22Rv1 (cell line): ENCODE results near the gene CASD1.

Experiments
- CTCF ChIP-seq: fragments of 450-650 bp; IDR thresholded peaks from 2 replicates; pipeline ENCODE4 v1.5.1; 2017; ENCODE audit warnings: mild to moderate bottlenecking
- ZFX ChIP-seq: fragments of 450-650 bp; IDR thresholded peaks from 2 replicates; pipeline ENCODE4 v1.6.1; 2017; ENCODE audit warnings: antibody characterized with exemption, borderline replicate concordance

DNA sequence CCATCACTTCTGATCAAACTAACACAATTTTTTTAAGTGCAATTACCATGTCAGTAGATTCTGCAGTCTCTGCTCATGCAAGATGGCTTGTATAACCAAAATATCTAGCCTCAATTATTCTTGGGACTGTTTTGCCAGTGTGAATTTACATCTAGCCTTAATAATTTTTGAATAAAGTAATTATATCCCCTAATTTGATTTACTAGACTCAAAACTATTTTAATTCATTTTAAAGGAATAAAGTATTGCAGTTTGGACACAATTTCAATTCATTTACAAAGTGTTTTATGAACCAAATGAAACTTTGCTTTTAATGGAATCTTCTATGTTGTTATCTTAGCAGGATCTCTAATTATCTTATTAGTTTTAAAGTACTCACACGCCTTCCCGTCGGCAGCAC, 90.7 kb downstream of the CASD1 start:
- TF ChIP-seq ZFX = no peak
- TF ChIP-seq CTCF = no peak
